OCI-LY1 (cell line): Measurements from ENCODE around the gene TLE3.

Source experiments
- H2AFZ ChIP-seq: fragments of 200-600 bp; sonication (generic), shearing (Covaris generic); 2 replicates; pipeline ENCODE4 v1.6.0; 2014; ENCODE audit warnings: antibody characterized with exemption, mild to moderate bottlenecking, low read length
- H3F3A ChIP-seq: fragments of 200-600 bp; sonication (generic), shearing (Covaris generic); 2 replicates; pipeline ENCODE4 v1.6.0; 2014; ENCODE audit warnings: mild to moderate bottlenecking, antibody characterized with exemption, low read length, moderate library complexity; ENCODE audit not compliant: insufficient read depth
- H3K27ac ChIP-seq: fragments of 200-600 bp; sonication (generic); 2 replicates; pipeline ENCODE4 v1.5.1; 2014; ENCODE audit warnings: low read length, mixed run types, mild to moderate bottlenecking, low read depth; ENCODE audit not compliant: poor library complexity, severe bottlenecking
- H3K27me3 ChIP-seq: fragments of 200-600 bp; sonication (generic); 2 replicates; pipeline ENCODE4 v1.6.0; 2014; ENCODE audit warnings: antibody characterized with exemption, mild to moderate bottlenecking, low read length, moderate library complexity; ENCODE audit not compliant: insufficient read depth
- H3K36me3 ChIP-seq: fragments of 200-600 bp; sonication (generic); 2 replicates; pipeline ENCODE4 v1.6.1; 2014; ENCODE audit warnings: mild to moderate bottlenecking, antibody characterized with exemption, low read length, moderate library complexity, mixed read lengths; ENCODE audit not compliant: insufficient read depth
- H3K4me1 ChIP-seq: fragments of 200-600 bp; sonication (generic); 2 replicates; pipeline ENCODE4 v1.5.1; 2014; ENCODE audit warnings: mild to moderate bottlenecking, low read length, moderate library complexity; ENCODE audit not compliant: insufficient read depth, severe bottlenecking
- H3K4me2 ChIP-seq: fragments of 200-600 bp; sonication (generic), shearing (Covaris generic); 2 replicates; pipeline ENCODE4 v1.6.1; 2014; ENCODE audit warnings: low read length
- H3K4me3 ChIP-seq: fragments of 200-600 bp; sonication (generic); 2 replicates; pipeline ENCODE4 v1.5.1; 2014; ENCODE audit warnings: low read length, low read depth, mild to moderate bottlenecking, mixed read lengths; ENCODE audit not compliant: poor library complexity, severe bottlenecking
- H3K79me2 ChIP-seq: fragments of 200-600 bp; shearing (Covaris generic); 2 replicates; pipeline ENCODE4 v1.6.1; 2016; ENCODE audit warnings: mixed run types, low read length, mixed read lengths; ENCODE audit not compliant: insufficient read depth
- H3K9ac ChIP-seq: fragments of 200-600 bp; sonication (generic), shearing (Covaris generic); 2 replicates; pipeline ENCODE4 v1.6.1; 2014; ENCODE audit warnings: mild to moderate bottlenecking, low read length, mixed read lengths
- H3K9me2 ChIP-seq: fragments of 200-600 bp; sonication (generic), shearing (Covaris generic); 2 replicates; pipeline ENCODE4 v1.6.1; 2014; ENCODE audit warnings: low read depth, mild to moderate bottlenecking, low read length, mixed read lengths
- H3K9me3 ChIP-seq: fragments of 200-600 bp; shearing (Covaris generic); 2 replicates; pipeline ENCODE4 v1.6.1; 2014; ENCODE audit warnings: low read length, mixed read lengths
- H4K20me1 ChIP-seq: fragments of 200-600 bp; sonication (generic), shearing (Covaris generic); 2 replicates; pipeline ENCODE4 v1.6.0; 2016; ENCODE audit warnings: mild to moderate bottlenecking, low read length; ENCODE audit not compliant: insufficient read depth
- CTCF ChIP-seq: fragments of 200-600 bp; sonication (generic), shearing (Covaris generic); IDR thresholded peaks from 2 replicates; pipeline ENCODE4 v1.5.1; 2017; ENCODE audit warnings: mild to moderate bottlenecking, antibody characterized with exemption, low read length, moderate library complexity, mixed read lengths
- EZH2 ChIP-seq: fragments of 200-600 bp; sonication (generic), shearing (Covaris generic); IDR thresholded peaks from 2 replicates; pipeline ENCODE4 v1.8.0; 2017; ENCODE audit warnings: borderline replicate concordance, mixed run types, mild to moderate bottlenecking, antibody characterized with exemption, low read length, moderate library complexity, mixed read lengths

The TLE3 gene

GRCh38 chr15:70035719-70036077 is 62.0 kb downstream of the TLE3 start:
- Histone ChIP-seq H3F3A (no peaks in the 10 kb centered on the region), H3K9ac (no peak overlapping the region), H3K27ac (no peak overlapping the region), H2AFZ (no peak overlapping the region), H3K4me1 (peaks cover 33% of the 10 kb centered on the region), H3K9me2 (no peaks in the 10 kb centered on the region), H3K4me2 (peak overlapping the region; percentile 23; the same call in 1 of the 2 replicates), H3K79me2 (no peaks in the 10 kb centered on the region), H3K9me3 (no peaks in the 10 kb centered on the region), H3K36me3 (no peaks in the 10 kb centered on the region), H4K20me1 (no peaks in the 10 kb centered on the region), H3K27me3 (0 out of 2 replicates have a peak, but pooled peaks cover 6% of the 10 kb centered on the region), H3K4me3 (no peak overlapping the region)
- TF ChIP-seq CTCF (no peak), EZH2 (no peak)

GRCh38 chr15:70035051-70035718 is 62.5 kb downstream of the TLE3 start:
- peaks cover 33% of the 10 kb centered on the region for H3K4me1 ChIP-seq
- no peak overlapping the region for H3K4me3 ChIP-seq
- H3K36me3 ChIP-seq, result no peaks in the 10 kb centered on the region
- peak overlapping the region; percentile 23; the same call in 1 of the 2 replicates for H3K4me2 ChIP-seq
- no peak overlapping the region for H3K9ac ChIP-seq
- no peaks in the 10 kb centered on the region for H3K79me2 ChIP-seq
- H3F3A ChIP-seq, result no peaks in the 10 kb centered on the region
- no peak overlapping the region for H3K27ac ChIP-seq
- H3K9me3 ChIP-seq, result no peaks in the 10 kb centered on the region
- 0 out of 2 replicates have a peak, but pooled peaks cover 6% of the 10 kb centered on the region for H3K27me3 ChIP-seq
- no peak overlapping the region for H2AFZ ChIP-seq
- H4K20me1 ChIP-seq, result no peaks in the 10 kb centered on the region
- no peaks in the 10 kb centered on the region for H3K9me2 ChIP-seq
- TF ChIP-seq CTCF (no peak), EZH2 (no peak)

- no peak overlapping the region for H3K27ac ChIP-seq
- no peak overlapping the region for H2AFZ ChIP-seq
- no peaks in the 10 kb centered on the region for H3K36me3 ChIP-seq
- peaks cover 33% of the 10 kb centered on the region for H3K4me1 ChIP-seq
- 0 out of 2 replicates have a peak, but pooled peaks cover 6% of the 10 kb centered on the region for H3K27me3 ChIP-seq
- TF ChIP-seq CTCF (no peak), EZH2 (no peak)
- H3K4me3 ChIP-seq, result no peak overlapping the region
- H3K9ac ChIP-seq, result no peak overlapping the region
- no peaks in the 10 kb centered on the region for H3K9me3 ChIP-seq
- no peaks in the 10 kb centered on the region for H4K20me1 ChIP-seq
- H3K79me2 ChIP-seq, result no peaks in the 10 kb centered on the region
- H3K4me2 ChIP-seq, result no peak overlapping the region
- no peaks in the 10 kb centered on the region for H3F3A ChIP-seq
- H3K9me2 ChIP-seq, result no peaks in the 10 kb centered on the region
These were observed 63.1 kb downstream of the TLE3 start for GRCh38 chr15:70034596-70034995.
